HepG2 (cell line): ENCODE data around the gene BZW1. TPM values are rescaled to one million over a fixed set of nuclear protein-coding genes. Genes with fewer than 3 reads are reported as not detected.

ENCODE experiments used
- ATF1 ChIP-seq: IDR thresholded peaks from 2 replicates; pipeline ENCODE4 v1.6.1; 2016; ENCODE audit warnings: mild to moderate bottlenecking, control low read depth
- FOXK2 ChIP-seq: fragments of 450-650 bp; IDR thresholded peaks from 2 replicates; pipeline ENCODE4 v1.6.1; 2016
- MEF2D ChIP-seq: sonication (generic); formaldehyde crosslinking; IDR thresholded peaks from 2 replicates; pipeline ENCODE4 v1.5.1; 2020; ENCODE audit warnings: mild to moderate bottlenecking, missing genetic modification reagents
- NR2F2 ChIP-seq: IDR thresholded peaks from 2 replicates; pipeline ENCODE4 v1.6.1; 2012; ENCODE audit warnings: low read depth, inconsistent platforms, borderline replicate concordance
- RBAK ChIP-seq: sonication (generic); formaldehyde crosslinking; IDR thresholded peaks from 2 replicates; pipeline ENCODE4 v1.5.1; 2020; ENCODE audit warnings: mild to moderate bottlenecking, missing genetic modification reagents
- RBM22 ChIP-seq: fragments of 200-400 bp; formaldehyde crosslinking; optimal IDR thresholded peaks from 2 replicates; pipeline ENCODE3; 2017; ENCODE audit warnings: mild to moderate bottlenecking, low read length, moderate library complexity
- SAP130 ChIP-seq: IDR thresholded peaks from 2 replicates; pipeline ENCODE4 v1.6.1; 2016; ENCODE audit warnings: low read depth
- TEAD2 ChIP-seq: sonication (generic); formaldehyde crosslinking; IDR thresholded peaks from 2 replicates; pipeline ENCODE4 v1.9.0; 2021; ENCODE audit warnings: missing genetic modification reagents
- ZFP90 ChIP-seq: sonication (generic); formaldehyde crosslinking; IDR thresholded peaks from 2 replicates; pipeline ENCODE4 v1.8.0; 2022; ENCODE audit warnings: missing genetic modification reagents, mild to moderate bottlenecking, inconsistent platforms, borderline replicate concordance
- ZNF235 ChIP-seq: sonication (generic); formaldehyde crosslinking; IDR thresholded peaks from 2 replicates; pipeline ENCODE4 v1.8.1; 2023; ENCODE audit warnings: mild to moderate bottlenecking, missing genetic modification reagents, borderline replicate concordance
- ZNF24 ChIP-seq: fragments of 450-650 bp; IDR thresholded peaks from 2 replicates; pipeline ENCODE4 v1.6.1; 2017; ENCODE audit warnings: antibody characterized with exemption, mild to moderate bottlenecking
- ZNF329 ChIP-seq: sonication (generic); formaldehyde crosslinking; IDR thresholded peaks from 2 replicates; pipeline ENCODE4 v1.9.0; 2021; ENCODE audit warnings: low read depth, mild to moderate bottlenecking, missing genetic modification reagents
- ZNF850 ChIP-seq: sonication (generic); formaldehyde crosslinking; conservative IDR thresholded peaks from 2 replicates; pipeline ENCODE4 v1.9.0; 2021; ENCODE audit warnings: mild to moderate bottlenecking, missing genetic modification reagents
- polyA plus RNA-seq, 8 experiments: library from polyadenylated mRNA; depleted of rRNA in 3 of 8; stranded (reverse) in 7 of 8; unstranded in 1 of 8; fragments of >200 nt; fragmentation: Illumina TruSeq in 4 of 8; extraction: Trizol in 4 of 8; gene quantifications; 2 replicates each; pipeline versions ENCODE4 v1.2.1 to v1.2.3, GENCODE V29; 2011 to 2016; ENCODE audit warnings: low read depth in 4 of 8, missing spikeins in 1 of 8, mixed read lengths in 1 of 8; ENCODE audit not compliant: insufficient read depth in 1 of 8
- total RNA-seq, 5 experiments: library from RNA; depleted of rRNA; stranded (reverse); fragments of >200 nt; fragmentation: Illumina TruSeq; extraction: Trizol; gene quantifications; 2 replicates each; pipeline ENCODE4 v1.2.3, GENCODE V29; 2016; ENCODE audit warnings: low read depth in 1 of 5
- TF ChIP-seq, protein P1 (sequence below): sonication (generic); formaldehyde crosslinking; IDR thresholded peaks from 2 replicates; pipeline ENCODE4 v1.4.0; 2020; ENCODE audit warnings: missing genetic modification reagents, low read depth, mild to moderate bottlenecking, borderline replicate concordance
- TF ChIP-seq, protein P2 (sequence below): IDR thresholded peaks from 2 replicates; pipeline ENCODE4 v1.6.1; 2016
- TF ChIP-seq, protein P3 (sequence below): fragments of 450-650 bp; IDR thresholded peaks from 2 replicates; pipeline ENCODE4 v1.6.1; 2016
- TF ChIP-seq, protein P4 (sequence below): sonication (generic); formaldehyde crosslinking; IDR thresholded peaks from 2 replicates; pipeline ENCODE4 v1.8.0; 2022; ENCODE audit warnings: missing genetic modification reagents, mild to moderate bottlenecking, borderline replicate concordance
- TF ChIP-seq, protein P5 (sequence below): IDR thresholded peaks from 2 replicates; pipeline ENCODE4 v1.6.1; 2012; ENCODE audit warnings: inconsistent platforms
- TF ChIP-seq, protein P6 (sequence below): sonication (generic); formaldehyde crosslinking; IDR thresholded peaks from 2 replicates; pipeline ENCODE4 v1.4.0; 2020; ENCODE audit warnings: missing genetic modification reagents

BZW1 gene
- total and polyA plus RNA-seq, 2 of the 13 experiments (the other 11 are each of a cell fraction or from before 2014, with no cell fraction given) = 106 to 384 TPM

DNA sequence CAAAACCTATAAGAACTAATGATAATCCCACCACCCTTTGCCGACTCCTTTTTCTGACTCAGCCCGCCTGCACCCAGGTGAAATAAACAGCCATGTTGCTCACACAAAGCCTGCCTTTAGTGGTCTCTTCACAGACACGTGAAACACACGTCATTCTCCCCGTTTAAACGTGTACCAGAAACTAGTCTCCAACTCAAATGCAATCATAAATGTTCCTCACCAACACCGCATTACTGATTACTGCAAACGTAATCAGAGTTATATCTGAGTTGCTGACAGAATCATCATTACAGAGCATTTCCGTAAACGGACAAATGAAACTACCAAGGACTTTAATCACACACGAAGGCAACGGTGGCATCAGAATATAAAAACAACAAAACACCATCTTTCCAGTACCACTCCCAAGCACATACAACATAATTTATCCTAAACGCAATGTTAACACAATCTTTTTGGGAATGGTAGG, 50.9 kb downstream of the BZW1 start (continued):
- 0 out of 2 replicates have a peak, but pooled peaks have one; percentile 18 for TF ChIP-seq ZFP90 (CRISPR knock-in tag)
- TF ChIP-seq, protein P1, sequence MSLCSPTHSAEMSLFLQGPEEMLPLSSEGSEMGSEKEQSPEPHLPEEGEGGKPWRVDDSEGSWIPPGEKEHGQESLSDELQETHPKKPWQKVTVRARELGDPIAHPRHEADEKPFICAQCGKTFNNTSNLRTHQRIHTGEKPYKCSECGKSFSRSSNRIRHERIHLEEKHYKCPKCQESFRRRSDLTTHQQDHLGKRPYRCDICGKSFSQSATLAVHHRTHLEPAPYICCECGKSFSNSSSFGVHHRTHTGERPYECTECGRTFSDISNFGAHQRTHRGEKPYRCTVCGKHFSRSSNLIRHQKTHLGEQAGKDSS (CRISPR knock-in tag) = peak; percentile 70; the same call in 1 of the 2 replicates
- no peak for TF ChIP-seq ZNF850
- TF ChIP-seq ZNF329 (CRISPR knock-in tag) = no peak
- peak; percentile 88 for TF ChIP-seq SAP130 (CRISPR knock-in tag)
- TF ChIP-seq, protein P2, sequence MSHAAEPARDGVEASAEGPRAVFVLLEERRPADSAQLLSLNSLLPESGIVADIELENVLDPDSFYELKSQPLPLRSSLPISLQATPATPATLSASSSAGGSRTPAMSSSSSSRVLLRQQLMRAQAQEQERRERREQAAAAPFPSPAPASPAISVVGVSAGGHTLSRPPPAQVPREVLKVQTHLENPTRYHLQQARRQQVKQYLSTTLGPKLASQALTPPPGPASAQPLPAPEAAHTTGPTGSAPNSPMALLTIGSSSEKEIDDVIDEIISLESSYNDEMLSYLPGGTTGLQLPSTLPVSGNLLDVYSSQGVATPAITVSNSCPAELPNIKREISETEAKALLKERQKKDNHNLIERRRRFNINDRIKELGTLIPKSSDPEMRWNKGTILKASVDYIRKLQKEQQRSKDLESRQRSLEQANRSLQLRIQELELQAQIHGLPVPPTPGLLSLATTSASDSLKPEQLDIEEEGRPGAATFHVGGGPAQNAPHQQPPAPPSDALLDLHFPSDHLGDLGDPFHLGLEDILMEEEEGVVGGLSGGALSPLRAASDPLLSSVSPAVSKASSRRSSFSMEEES (CRISPR knock-in tag) = 0 out of 2 replicates have a peak, but pooled peaks have one; percentile 37
- no peak for TF ChIP-seq ZNF235 (CRISPR knock-in tag)
- TF ChIP-seq ZNF24 = no peak
- TF ChIP-seq TEAD2 (CRISPR knock-in tag) = no peak
- TF ChIP-seq, protein P3, sequence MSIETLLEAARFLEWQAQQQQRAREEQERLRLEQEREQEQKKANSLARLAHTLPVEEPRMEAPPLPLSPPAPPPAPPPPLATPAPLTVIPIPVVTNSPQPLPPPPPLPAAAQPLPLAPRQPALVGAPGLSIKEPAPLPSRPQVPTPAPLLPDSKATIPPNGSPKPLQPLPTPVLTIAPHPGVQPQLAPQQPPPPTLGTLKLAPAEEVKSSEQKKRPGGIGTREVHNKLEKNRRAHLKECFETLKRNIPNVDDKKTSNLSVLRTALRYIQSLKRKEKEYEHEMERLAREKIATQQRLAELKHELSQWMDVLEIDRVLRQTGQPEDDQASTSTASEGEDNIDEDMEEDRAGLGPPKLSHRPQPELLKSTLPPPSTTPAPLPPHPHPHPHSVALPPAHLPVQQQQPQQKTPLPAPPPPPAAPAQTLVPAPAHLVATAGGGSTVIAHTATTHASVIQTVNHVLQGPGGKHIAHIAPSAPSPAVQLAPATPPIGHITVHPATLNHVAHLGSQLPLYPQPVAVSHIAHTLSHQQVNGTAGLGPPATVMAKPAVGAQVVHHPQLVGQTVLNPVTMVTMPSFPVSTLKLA = peak; percentile 69
- TF ChIP-seq FOXK2 = 0 out of 2 replicates have a peak, but pooled peaks have one; percentile 51
- TF ChIP-seq, protein P4, sequence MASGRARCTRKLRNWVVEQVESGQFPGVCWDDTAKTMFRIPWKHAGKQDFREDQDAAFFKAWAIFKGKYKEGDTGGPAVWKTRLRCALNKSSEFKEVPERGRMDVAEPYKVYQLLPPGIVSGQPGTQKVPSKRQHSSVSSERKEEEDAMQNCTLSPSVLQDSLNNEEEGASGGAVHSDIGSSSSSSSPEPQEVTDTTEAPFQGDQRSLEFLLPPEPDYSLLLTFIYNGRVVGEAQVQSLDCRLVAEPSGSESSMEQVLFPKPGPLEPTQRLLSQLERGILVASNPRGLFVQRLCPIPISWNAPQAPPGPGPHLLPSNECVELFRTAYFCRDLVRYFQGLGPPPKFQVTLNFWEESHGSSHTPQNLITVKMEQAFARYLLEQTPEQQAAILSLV (CRISPR knock-in tag) = no peak
- TF ChIP-seq, protein P5, sequence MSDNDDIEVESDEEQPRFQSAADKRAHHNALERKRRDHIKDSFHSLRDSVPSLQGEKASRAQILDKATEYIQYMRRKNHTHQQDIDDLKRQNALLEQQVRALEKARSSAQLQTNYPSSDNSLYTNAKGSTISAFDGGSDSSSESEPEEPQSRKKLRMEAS = peak; percentile 65
- TF ChIP-seq MEF2D (CRISPR knock-in tag) = no peak; the same call in 1 of the 2 replicates
- TF ChIP-seq ATF1 (CRISPR knock-in tag) = peak; percentile 78
- no peak for TF ChIP-seq RBAK (CRISPR knock-in tag)
- no peak for TF ChIP-seq NR2F2
- TF ChIP-seq RBM22 = no peak
- TF ChIP-seq, protein P6, sequence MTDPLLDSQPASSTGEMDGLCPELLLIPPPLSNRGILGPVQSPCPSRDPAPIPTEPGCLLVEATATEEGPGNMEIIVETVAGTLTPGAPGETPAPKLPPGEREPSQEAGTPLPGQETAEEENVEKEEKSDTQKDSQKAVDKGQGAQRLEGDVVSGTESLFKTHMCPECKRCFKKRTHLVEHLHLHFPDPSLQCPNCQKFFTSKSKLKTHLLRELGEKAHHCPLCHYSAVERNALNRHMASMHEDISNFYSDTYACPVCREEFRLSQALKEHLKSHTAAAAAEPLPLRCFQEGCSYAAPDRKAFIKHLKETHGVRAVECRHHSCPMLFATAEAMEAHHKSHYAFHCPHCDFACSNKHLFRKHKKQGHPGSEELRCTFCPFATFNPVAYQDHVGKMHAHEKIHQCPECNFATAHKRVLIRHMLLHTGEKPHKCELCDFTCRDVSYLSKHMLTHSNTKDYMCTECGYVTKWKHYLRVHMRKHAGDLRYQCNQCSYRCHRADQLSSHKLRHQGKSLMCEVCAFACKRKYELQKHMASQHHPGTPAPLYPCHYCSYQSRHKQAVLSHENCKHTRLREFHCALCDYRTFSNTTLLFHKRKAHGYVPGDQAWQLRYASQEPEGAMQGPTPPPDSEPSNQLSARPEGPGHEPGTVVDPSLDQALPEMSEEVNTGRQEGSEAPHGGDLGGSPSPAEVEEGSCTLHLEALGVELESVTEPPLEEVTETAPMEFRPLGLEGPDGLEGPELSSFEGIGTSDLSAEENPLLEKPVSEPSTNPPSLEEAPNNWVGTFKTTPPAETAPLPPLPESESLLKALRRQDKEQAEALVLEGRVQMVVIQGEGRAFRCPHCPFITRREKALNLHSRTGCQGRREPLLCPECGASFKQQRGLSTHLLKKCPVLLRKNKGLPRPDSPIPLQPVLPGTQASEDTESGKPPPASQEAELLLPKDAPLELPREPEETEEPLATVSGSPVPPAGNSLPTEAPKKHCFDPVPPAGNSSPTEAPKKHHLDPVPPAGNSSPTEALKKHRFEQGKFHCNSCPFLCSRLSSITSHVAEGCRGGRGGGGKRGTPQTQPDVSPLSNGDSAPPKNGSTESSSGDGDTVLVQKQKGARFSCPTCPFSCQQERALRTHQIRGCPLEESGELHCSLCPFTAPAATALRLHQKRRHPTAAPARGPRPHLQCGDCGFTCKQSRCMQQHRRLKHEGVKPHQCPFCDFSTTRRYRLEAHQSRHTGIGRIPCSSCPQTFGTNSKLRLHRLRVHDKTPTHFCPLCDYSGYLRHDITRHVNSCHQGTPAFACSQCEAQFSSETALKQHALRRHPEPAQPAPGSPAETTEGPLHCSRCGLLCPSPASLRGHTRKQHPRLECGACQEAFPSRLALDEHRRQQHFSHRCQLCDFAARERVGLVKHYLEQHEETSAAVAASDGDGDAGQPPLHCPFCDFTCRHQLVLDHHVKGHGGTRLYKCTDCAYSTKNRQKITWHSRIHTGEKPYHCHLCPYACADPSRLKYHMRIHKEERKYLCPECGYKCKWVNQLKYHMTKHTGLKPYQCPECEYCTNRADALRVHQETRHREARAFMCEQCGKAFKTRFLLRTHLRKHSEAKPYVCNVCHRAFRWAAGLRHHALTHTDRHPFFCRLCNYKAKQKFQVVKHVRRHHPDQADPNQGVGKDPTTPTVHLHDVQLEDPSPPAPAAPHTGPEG (CRISPR knock-in tag) = no peak
